Measurements from ENCODE around the gene KLF1.
"Not testable (repeated sequence)": the region's sequence is repeated elsewhere in the genome, so short reads cannot be mapped to it uniquely, and the experiment has no call there.

KLF1 gene

DNA sequence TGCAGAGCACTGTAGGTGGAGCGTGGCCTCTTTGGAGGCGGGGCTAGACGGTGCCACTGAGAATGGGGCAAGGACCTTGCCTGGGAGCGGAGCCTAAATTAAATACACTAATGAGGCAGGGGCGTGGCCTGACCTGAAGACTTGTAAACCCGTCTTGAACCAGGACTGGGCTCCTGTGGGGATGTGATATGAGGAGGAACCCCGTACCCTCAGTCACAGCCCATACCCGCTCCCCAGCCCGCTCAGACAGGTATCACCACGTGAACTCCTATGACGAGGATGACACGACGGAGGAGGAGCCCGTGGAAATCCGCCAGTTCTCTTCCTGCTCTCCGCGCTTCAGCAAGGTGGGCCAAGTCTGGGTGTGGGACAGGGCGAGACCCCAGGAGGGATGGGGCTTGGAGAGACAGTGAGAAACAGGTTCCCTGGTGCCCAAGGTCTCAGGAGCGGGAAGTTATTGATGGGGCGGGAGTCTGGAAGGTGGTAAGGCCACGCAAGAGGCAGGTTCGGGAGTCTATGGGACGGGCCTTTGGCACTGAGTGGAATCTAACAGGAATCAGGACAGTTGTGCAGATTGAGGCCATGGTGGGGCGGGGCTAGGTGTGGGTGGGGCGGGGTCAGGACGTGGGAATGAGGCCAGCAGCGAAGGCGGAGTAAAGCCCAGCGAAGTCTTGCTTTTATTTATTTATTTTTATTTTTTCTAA, 20.4 kb downstream of the KLF1 start:
- no peak for DNase-seq

DNA sequence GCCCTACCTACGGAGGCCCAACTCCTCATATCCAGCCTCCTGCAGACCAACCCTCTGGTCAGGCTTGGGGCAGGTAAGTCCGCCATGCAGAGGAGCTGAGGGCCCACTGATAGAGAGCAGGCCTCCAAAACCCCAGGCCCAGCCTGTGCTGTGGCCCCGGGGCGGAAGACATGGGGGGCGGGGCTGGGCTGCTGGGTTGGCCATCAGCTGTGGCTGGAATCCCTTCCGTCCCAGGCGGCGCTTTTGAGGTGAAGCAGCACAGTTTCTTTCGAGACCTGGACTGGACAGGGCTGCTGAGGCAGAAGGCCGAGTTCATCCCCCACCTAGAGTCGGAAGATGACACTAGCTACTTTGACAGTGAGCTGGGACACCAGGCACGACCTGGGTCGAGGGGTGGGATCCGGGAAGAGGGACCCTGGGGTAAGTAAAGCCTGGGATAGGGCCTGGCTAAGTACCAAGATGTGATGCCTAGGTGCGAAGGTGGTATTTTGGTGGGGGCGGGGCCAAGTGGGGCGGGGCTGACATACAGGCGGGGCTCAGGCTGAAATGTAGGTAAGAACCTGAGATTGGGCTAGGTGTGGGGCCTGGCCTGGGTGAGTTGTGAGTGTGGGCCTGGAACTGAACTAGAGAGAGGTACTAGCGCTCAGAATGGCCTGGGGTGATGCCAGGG, 21.1 kb downstream of the KLF1 start:
- no peak for DNase-seq

DNA sequence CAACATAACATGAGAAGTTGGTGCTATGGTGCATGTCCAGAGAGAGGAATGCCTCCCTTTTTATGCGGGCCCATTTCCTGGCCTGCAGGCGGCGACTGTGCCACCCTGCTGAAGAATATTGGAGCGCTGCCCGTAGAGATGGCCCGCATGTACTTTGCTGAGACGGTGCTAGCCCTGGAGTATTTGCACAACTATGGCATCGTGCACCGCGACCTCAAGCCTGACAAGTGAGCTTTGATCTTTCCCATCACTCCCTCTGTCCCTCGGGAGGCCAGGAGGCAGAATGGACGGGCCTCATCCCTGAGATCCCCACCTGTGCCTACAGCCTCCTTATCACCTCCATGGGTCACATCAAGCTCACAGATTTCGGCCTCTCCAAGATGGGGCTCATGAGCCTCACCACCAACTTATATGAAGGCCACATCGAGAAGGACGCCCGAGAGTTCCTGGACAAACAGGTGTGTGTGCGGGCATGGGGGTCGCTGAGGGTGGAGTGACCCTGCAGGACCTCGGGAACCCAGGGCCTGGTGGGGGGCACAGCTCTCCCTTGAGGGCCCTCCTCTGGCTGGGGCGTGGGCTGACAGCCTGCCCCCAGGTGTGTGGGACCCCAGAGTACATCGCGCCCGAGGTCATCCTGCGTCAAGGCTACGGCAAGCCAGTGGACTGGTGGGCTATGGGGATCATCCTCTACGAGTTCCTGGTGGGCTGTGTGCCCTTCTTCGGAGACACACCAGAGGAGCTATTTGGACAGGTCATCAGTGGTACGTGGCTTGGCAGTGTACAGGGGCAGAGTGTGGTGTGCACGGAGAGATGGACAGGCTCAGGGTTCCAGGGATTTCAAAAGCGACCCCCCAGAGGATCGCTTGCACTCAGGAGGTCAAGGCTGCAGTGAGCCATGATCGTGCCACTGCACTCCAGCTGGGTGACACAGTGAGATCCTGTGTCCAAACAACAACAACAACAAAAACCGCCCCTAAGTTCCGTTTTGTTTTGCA, 22.0 kb downstream of the KLF1 start:
- no peak for DNase-seq

DNA sequence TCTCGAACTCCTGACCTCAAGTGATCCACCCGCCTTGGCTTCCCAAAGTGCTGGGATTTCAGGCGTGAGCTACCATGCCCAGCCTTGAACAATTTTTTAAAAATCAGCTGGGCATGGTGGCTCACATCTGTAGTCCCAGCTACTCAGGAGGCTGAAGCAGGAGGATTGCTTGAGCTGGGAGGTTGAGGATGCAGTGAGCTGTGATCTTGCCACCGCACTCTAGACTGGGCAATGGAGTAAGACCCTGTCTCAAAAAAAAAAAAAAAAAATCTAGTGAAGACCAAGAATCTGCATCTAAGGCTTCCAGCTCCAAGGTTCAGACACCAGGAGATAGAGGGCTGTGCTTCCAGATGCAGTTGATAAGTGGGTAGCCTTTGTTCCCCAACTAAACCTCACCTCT, 22.9 kb downstream of the KLF1 start:
- DNase-seq = no peak

DNA sequence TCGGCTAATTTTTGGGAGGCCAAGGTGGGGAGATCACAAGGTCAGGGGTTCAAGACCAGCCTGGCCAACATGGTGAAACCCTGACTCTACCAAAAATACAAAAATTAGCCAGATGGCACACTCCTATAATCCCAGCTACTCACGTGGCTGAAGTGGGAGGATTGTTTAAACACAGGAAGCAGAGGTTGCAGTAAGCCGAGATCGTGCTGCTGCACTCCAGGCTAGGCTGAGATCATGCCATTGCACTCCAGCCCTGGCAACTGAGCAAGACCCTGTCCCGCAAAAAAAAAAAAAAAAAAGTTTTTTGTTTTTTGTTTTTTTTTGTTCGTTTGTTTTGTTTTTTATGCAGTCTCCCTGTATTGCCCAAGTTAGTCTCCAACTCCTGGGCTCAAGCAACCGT, 27.5 kb downstream of the KLF1 start:
- no peak for DNase-seq

DNA sequence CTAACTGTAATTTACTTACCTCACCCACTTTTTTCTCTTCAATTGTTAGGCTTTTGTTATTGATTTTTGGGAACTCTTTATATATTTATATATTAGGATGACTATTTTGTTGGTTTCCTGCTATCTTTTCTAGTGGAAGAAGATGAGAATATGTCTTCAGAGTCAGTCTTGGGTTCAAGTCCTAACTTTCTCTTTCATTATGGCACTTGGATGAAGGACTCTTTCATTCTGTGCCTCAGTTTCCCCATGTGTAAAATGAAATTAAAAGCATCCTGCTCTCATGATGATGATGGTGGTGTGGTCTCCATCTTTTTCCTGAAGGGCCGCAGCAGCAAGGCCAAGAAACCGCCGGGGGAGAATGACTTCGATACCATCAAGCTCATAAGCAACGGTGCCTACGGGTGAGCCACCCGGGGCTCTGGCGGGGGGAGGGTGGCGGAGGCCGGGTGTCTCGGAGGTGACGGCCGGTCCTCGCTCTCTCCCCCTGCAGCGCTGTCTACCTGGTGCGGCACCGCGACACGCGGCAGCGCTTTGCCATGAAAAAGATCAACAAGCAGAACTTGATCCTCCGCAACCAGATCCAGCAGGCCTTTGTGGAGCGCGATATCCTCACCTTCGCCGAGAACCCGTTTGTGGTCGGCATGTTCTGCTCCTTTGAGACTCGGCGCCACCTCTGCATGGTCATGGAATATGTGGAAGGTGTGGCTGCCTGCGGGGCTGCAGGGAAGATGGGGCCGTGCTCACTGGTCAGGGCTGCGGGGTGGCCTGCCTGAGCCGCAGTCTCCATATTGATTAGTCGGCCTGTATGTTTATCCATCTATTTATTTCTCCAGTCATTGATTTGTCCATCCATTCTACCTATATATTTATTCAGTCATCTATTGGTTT, 28.7 kb downstream of the KLF1 start:
- no peak for DNase-seq

DNA sequence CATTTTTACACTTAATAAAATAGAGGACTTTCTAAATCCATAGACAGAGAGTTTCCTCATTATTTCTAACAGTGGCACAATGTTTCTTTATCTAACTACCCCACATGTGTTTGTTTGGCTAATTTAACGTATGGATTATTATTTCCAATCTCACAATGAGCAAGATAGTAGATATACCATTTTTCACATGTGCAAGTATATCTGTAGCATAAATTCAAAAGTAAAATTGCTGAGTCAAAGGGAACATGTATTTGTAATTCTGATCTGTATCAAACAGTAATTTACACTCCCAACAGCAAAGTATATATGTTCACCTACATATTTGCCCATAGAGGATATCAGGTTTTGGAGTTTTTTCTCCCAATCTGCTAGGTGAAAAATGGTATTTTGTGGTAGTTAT, 30.3 kb downstream of the KLF1 start:
- DNase-seq = no peak

DNA sequence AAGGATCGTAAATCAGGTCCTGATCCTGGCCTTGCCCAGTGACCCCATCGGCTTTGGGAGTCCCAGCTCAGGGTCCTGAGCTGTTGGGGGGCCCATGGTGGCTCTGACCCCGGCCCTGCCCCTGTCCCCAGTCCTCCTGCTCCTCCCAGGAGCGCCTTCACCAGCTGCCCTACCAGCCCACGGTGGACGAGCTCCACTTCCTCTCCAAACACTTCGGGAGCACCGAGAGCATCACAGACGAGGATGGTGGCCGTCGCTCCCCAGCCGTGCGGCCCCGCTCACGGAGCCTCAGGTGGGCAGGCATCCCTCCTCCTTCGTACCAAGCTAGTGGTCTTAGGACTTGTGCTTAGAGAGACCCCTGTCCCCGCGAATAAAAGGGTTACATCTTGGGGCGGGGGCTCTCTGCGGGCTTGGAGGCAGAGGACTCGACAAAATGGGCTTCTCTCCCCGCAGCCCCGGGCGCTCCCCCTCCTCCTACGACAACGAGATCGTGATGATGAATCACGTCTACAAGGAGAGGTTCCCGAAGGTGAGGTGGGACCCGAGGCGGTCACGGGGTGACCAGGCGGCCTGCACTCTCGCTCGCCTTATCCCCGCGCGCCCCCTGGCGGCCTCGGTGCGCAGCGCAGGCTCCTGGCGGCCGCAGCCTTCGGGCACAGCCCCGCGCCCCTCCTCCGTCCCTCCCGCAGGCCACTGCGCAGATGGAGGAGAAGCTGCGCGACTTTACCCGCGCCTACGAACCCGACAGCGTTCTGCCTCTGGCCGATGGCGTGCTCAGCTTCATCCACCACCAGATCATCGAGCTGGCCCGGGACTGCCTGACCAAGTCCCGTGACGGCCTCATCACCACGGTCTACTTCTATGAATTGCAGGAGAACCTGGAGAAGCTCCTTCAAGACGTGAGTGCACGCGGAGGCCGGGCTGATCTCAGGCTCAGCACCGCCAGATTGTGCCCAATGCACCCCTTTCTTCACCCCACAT, 39.6 kb downstream of the KLF1 start:
- peak; percentile 65 for DNase-seq

DNA sequence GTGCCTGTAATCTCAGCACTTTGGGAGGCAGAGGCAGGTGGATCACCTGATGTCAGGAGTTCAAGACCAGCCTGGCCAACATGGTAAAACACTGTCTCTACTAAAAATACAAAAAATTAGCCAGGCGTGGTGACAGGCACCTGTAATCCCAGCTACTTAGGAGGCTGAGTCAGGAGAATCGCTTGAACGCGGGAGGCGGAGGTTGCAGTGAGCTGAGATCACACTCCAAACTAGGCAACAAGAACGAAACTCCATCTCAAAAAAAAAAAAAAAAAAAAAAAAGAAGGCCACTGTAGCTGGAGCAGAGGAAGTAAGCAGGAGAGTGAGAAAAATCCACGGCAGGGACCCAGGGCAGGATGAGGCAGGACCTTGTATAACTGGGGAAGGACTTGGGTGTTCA, 40.4 kb downstream of the KLF1 start:
- DNase-seq = not testable (repeated sequence)

DNA sequence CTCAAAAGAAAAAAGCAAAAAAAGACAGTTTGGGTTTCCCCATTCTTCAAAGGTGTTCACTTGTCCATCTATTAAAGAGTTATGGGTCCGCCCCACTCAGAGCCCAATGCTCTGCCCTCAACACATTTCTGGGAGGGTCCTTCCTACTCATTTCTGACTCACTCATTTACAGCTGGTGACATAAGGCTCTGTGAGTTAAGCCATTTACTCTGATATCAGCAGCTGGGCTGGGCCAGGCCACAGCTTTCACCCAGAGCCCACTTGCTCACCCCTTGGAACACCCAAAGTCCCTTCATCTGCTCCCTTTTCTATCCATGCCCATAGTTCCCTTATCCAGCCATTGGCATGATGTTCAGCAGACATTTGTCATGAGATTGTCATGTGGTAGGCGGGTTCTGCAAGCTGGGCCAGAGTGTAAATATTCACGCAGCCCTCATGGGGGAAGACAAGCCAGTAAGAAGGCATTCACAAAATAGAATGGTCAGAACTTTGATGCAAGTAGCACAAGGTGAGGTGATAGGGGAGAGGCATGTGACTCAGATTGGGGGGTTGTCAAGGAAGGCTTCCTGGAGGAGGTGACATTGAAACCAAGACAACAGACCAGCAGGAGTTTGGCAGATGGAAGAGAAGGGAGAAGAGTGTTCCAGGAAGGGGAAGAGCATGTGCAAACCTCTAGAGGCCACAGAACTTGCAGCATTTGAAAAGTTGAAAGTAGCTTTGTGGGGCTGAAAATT, 42.8 kb downstream of the KLF1 start:
- no peak for DNase-seq

DNA sequence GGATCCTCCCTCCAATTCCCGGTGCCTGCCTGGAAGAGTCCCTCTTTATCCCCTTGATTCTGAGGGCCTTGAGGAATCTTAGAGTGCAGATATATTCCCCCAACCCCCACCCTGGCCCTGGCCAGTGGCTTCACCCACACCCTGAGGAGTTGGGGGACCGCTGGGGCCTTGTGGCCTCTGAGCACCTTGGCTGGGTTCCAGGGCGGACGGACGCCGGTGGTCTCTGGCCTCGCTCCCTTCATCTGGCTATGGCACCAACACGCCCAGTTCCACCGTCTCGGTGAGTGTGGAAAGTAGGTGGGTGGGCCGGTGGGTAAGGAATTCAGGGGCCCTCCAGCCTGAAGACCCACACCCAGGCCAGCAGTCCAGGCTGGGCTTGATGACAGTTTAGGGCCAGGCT, 43.7 kb downstream of the KLF1 start:
- DNase-seq = no peak

DNA sequence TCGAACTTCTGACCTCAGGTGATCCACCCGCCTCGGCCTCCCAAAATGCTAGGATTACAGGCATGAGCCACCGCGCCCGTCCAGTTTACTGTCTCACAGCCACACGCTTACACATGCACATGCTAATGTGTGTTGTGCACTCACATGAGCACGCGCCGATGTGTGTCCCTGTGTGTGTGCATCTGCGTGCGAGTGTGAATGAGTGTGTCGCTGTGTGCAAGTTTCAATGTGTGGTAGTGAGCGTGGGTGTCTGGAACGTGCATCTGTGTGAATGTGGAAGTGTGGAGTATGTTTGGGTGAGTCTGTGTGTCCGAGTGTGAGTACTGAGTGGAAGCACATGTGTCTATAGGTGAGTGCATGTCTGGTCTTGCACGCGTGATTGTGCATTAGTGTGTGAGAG, 44.5 kb downstream of the KLF1 start:
- no peak for DNase-seq

DNA sequence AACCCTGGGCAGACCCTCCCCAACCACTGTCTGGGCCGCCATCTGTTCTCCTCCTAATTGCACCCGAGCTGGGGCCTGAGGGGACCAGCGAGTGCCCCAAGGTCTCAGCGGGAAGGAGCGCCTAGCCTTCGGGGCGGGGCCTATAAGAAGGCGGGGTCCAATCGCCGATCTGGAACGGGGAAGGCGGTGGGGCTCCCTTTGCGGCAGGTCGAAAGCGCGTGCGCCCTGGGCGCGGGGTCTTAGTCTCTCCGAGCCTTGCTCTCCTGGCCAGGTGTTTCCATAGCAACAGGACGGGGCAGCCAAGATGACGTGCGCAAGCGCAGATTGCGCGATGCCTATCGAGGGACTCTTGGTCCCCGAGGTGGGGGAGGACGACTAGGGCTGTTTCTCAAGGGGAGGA, 45.9 kb downstream of the KLF1 start:
- no peak for DNase-seq

DNA sequence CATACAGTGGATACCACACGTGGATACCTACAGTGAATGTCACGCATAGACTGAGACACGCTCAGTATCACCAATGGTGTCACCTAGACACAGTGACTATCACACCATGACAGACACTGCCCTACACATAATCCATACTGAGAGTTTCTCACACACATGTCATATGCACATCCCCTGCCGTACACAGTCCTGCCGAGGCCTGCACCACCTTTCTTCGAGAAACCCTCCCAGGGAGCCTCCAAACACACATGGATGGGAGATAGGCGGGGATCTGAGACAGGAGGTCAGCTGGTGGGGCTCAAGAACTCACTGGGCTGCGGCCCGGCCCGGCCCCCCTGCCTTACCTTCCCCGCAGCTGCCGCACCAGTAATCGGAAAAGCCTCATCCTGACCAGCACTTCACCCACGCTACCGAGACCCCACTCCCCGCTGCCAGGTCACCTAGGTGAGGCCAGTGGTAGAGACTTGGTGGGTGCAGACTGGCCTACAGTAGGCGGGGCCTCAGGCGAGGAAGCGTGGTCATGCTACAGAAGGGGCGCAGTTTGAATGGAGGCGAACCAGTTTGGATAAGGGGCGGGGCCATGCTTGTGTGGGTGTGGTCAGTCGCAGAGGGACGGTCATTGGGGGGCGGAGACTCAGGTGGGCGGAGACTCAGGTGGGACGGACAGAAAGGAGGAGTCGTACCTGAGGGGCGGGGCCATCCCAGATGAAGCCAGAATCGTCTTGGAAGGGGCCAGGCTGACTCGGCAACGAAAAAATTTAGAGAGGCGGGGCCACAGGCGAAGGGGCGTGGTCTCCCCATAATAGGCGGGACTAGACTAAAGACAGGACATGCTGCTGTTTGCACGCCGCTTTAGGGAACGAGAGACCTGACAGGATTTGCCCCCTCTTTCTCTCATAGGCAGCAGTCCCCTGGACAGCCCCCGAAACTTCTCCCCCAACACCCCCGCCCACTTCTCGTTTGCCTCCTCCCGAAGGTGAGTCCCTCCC, 46.6 kb downstream of the KLF1 start:
- no peak for DNase-seq

DNA sequence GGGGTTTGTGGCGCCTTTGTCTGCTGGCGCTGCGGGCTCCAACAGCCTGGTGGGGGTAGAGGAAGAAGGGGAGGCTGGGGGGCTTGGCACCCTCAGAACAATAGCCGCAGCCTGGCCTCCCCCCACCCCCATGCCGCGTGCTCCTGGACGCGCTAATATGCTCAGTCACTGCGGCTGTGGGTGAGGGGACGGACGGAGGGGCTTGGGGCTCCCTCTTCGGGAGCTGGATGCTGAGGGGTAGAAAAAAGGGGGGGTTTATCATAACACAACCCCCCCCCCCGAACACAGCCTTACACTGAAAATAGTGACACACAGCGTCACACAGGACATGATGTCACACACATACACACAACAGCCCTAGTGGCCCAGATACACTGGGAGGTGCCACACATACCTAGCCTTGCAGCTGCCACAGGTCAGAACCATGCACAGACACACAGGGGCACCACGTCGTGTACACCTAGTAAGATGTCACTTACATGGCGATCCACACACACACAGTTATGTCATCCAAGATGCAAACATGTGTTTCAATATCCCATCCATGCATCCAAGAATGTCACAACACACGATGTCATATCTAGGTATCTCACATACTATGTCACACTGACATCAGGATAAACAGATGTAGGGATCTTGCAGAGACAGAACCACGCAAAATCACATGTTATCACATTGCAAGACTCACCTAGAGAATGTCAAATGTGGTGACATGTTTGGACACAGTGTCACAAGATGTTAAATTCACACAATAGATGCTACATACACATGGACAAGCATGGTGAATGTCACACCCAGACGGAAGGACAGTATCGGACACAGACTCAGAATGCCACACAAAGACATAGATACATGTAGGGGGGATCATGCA, 47.9 kb downstream of the KLF1 start:
- DNase-seq = peak; percentile 14

DNA sequence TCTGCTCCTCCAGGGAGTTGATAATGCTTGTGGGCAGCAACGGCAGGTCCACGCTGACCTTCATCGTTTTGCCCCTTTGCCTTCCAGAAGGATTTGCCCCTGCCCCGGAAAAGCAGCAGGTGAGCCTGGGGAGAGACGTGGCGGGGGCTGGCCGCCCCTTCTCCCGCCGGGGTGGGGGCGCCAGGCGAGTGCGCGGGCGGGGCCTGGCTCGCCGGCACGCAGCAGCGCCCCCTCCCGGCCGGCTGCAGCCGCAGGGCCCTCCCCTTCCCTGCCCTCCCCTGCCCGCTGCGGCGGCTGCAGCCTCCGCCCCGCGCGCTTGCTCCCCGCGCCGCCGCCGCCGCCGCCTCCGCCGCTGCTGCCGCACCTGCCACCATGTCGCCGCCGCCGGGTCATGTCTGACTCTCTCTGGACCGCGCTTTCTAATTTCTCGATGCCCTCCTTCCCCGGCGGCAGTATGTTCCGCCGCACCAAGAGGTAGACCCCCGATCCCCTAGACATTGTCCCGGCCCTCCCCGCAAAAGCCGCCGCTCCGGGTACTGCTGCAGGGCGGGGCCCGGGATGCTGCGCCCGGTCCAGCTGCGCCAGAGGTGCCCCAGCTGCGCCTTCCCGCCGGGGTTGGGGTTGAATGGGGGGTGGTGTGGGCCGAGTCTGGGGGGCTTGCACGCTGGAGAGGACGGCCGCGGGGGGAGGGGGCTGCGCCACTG, 48.7 kb downstream of the KLF1 start, which contains the start of gene MAST1:
MAST1 (plus strand) TSS at position 334 of the 704 bp plus-strand sequence; CDS start at position 392, 58 bp downstream.
- DNase-seq = peak; percentile 63

DNA sequence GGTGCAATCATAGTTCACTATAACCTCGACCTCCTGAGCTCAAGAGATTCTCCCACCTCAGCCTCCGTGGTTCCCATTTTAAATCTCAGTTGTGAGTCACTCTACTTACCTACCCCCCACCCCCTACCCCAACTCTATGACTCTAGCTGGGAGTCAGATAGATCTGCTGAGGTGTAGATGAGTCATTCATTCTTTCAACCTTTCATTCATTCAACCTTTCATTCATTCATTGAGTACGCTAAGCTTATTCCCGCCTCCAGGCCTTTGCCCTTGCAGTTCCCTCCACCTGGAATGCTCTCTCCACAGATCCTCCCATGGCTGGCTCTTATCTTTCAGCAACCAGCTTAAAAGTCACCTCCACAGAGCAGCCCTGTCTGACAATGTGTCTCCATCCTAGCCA, 49.8 kb downstream of the KLF1 start:
- DNase-seq = no peak

DNA sequence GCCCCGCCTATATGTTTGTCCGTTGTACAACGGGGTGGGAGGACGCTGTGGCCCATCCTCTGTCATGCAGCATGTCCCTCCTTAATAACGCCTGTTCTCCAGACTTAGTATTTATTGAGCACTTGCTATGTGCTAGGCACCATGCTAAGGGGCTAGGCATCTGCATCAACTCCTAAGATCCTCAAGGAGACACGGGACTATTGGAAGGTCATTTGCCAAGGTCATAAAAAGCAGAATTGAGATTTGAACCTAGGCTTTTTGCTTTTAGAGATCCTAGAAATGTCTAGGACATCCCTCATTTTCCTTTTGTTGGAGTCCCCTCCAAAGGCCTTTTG, 50.5 kb downstream of the KLF1 start:
- no peak for DNase-seq
